Panc1 (cell line): ENCODE results near the gene NME4. TPM values are rescaled to one million over a fixed set of nuclear protein-coding genes. Genes with fewer than 3 reads are reported as not detected.

Experiments
- ATAC-seq: fragments of 200-7000 bp; cut with Tn5 transposase; 2 replicates; pipeline ENCODE4 v1.9.1; 2020; ENCODE audit warnings: mild to moderate bottlenecking, moderate library complexity
- BruUV-seq: library from RNA; stranded (reverse); fragments of 400-500 nt; replicated peaks from 2 replicates; lab custom pipeline; 2021; lab: Mats Ljungman, UMichigan
- CTCF ChIA-PET: fragments of 300-600 bp; sonication (Branson Sonifier 250); formaldehyde crosslinking; loops from one replicate; lab custom pipeline; 2022; ENCODE audit warnings: antibody characterized with exemption; lab: Charles Lee
- POLR2A ChIA-PET: fragments of 300-600 bp; sonication (Branson Sonifier 250); formaldehyde crosslinking; loops from one replicate; lab custom pipeline; 2022; ENCODE audit warnings: antibody characterized with exemption; lab: Charles Lee
- DNase-seq: peaks from one replicate; pipeline ENCODE4 v3.0.0-alpha.2; 2010; ENCODE audit warnings: low read depth, low spot score
- H3K27ac ChIP-seq: 2 replicates; pipeline ENCODE4 v1.5.1; 2011; ENCODE audit warnings: mild to moderate bottlenecking, low read length, inconsistent platforms
- H3K27me3 ChIP-seq: fragments of 200-500 bp; sonication (Bioruptor generic); 2 replicates; pipeline ENCODE4 v1.6.0; 2014; ENCODE audit warnings: low read length, inconsistent platforms; ENCODE audit not compliant: control insufficient read depth, insufficient read depth
- H3K36me3 ChIP-seq: fragments of 200-500 bp; sonication (Bioruptor generic); 2 replicates; pipeline ENCODE4 v1.5.1; 2014; ENCODE audit warnings: inconsistent platforms, mild to moderate bottlenecking, low read length, moderate library complexity; ENCODE audit not compliant: control insufficient read depth, insufficient read depth
- H3K4me1 ChIP-seq: 2 replicates; pipeline ENCODE4 v1.5.1; 2011; ENCODE audit warnings: inconsistent platforms, mild to moderate bottlenecking, low read length, moderate library complexity; ENCODE audit not compliant: control insufficient read depth, insufficient read depth
- H3K4me3 ChIP-seq, 2 experiments: 2 replicates each; pipeline ENCODE4 v1.5.1; 2011 to 2012; ENCODE audit warnings: low read depth in 2 of 2, low read length in 2 of 2, mild to moderate bottlenecking in 2 of 2, inconsistent platforms in 1 of 2, moderate library complexity in 1 of 2
- H3K9me3 ChIP-seq: fragments of 200-500 bp; sonication (Bioruptor generic); 2 replicates; pipeline ENCODE4 v1.5.1; 2014; ENCODE audit warnings: low read depth, mild to moderate bottlenecking, inconsistent platforms, low read length, moderate library complexity; ENCODE audit not compliant: control insufficient read depth, insufficient read depth
- CTCF ChIP-seq: fragments of 450-650 bp; IDR thresholded peaks from 2 replicates; pipeline ENCODE4 v1.5.1; 2017; ENCODE audit warnings: mild to moderate bottlenecking
- POLR2AphosphoS5 ChIP-seq: IDR thresholded peaks from 2 replicates; pipeline ENCODE4 v1.6.1; 2012; ENCODE audit warnings: mild to moderate bottlenecking, low read depth, low read length, moderate library complexity
- REST ChIP-seq, 2 experiments: IDR thresholded peaks; 2 replicates each; pipeline ENCODE4 v1.6.1; 2011 to 2012; ENCODE audit warnings: low read depth in 2 of 2, control low read depth in 1 of 2, low read length in 1 of 2, mild to moderate bottlenecking in 1 of 2, moderate library complexity in 1 of 2; ENCODE audit not compliant: insufficient read depth in 1 of 2
- SIN3A ChIP-seq: IDR thresholded peaks from 2 replicates; pipeline ENCODE4 v1.6.1; 2012; ENCODE audit warnings: low read depth, mild to moderate bottlenecking, low read length, moderate library complexity, borderline replicate concordance; ENCODE audit not compliant: insufficient read depth
- TCF7L2 ChIP-seq: IDR thresholded peaks from 2 replicates; pipeline ENCODE4 v1.6.1; 2011; ENCODE audit warnings: mild to moderate bottlenecking, low read depth, low read length, inconsistent platforms
- in situ Hi-C: cut with HindIII; loops from 2 replicates; pipeline ENCODE4 v1.10.0; 2016; ENCODE audit warnings: low sequenced_read_pairs, low pct_unique_long_range_greater_than_20kb
- intact Hi-C: fragments of 100-400 bp; cut with micrococcal nuclease; formaldehyde crosslinking; loops from one replicate; pipeline ENCODE4 v1.10.0; 2022; ENCODE audit not compliant: unreplicated experiment
- total RNA-seq: library from RNA; stranded (reverse); gene quantifications from one replicate; pipeline ENCODE4 v1.2.1, GENCODE V29; 2021; ENCODE audit not compliant: unreplicated experiment

NME4 gene
- total RNA-seq, 1 experiment from 2014 or later: 500 TPM

GRCh38 chr16:354291-354881 lies 42.6 kb upstream of the NME4 start:
- CTCF ChIA-PET: interaction anchor here (1.0 kb wide), 1 partner anchor 8 kb away, joined by 3 read pairs; no protein-coding TSS in a partner anchor
- POLR2A ChIA-PET: no interaction called here

GRCh38 chr16:354971-355461 lies 42.0 kb upstream of the NME4 start:
- H3K4me3 ChIP-seq: no peak overlapping the region
- intact Hi-C loops (no loop called here), in situ Hi-C loops (no loop called here)

More at GRCh38 chr16:354291-354881, 42.6 kb upstream of the NME4 start:
- H3K27me3 ChIP-seq: no peaks in the 10 kb centered on the region
- H3K4me3 ChIP-seq: no peak overlapping the region
- TF ChIP-seq REST (IDR thresholded peaks at IDR 0.05; ENCODE audit: insufficient read depth in 1 of 2, low read depth in 2 of 2, low read length in 1 of 2) (no peak), SIN3A (no peak), POLR2AphosphoS5 (no peak), CTCF (no peak)
- in situ Hi-C loops (no loop called here), intact Hi-C loops (no loop called here)
- H3K4me1 ChIP-seq: peaks cover 8% of the 10 kb centered on the region
- no peaks in the 10 kb centered on the region for H3K36me3 ChIP-seq
- no peaks in the 10 kb centered on the region for H3K9me3 ChIP-seq
- DNase-seq (no peak), ATAC-seq (no peak)
- BruUV-seq: no TSS peak
- H3K27ac ChIP-seq: no peak overlapping the region

More at GRCh38 chr16:354971-355461, 42.0 kb upstream of the NME4 start:
- peaks cover 8% of the 10 kb centered on the region for H3K4me1 ChIP-seq
- no peak overlapping the region for H3K27ac ChIP-seq
- ChIA-PET CTCF (no interaction called here), POLR2A (interaction anchor here (0.6 kb wide), 1 partner anchor 116 kb away, joined by 11 read pairs; no protein-coding TSS in a partner anchor)
- no peaks in the 10 kb centered on the region for H3K27me3 ChIP-seq
- H3K9me3 ChIP-seq: no peaks in the 10 kb centered on the region
- TF ChIP-seq TCF7L2: no peak
- TF ChIP-seq CTCF: no peak
- TF ChIP-seq REST (IDR thresholded peaks at IDR 0.05; ENCODE audit: insufficient read depth in 1 of 2, low read depth in 2 of 2, low read length in 1 of 2): no peak
- no peak for TF ChIP-seq SIN3A
- TF ChIP-seq POLR2AphosphoS5: no peak
- no TSS peak for BruUV-seq
- H3K36me3 ChIP-seq: no peaks in the 10 kb centered on the region
- DNase-seq (no peak), ATAC-seq (no peak)
